Measurements from ENCODE around the gene CD248.

DNA sequence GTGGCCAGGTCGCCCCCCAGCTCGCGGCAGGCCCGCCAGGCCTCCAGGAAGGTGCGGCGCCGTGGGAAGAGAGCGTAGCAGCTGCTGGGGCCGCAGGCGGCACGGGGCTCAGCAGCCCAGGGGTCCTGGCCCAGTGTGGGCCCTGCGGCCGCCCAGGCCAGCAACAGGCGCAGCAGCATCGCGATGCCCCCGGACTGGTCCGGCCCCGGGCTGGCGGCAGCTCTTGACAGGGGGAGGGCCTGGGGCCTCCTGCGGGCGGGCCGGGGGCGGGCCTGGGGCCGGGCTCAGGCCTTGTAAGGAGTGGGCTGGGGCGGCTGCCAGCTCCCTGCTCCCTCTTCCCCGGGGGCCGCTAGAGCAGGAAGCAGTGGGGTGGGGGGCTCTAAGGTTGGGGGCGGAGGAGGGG, at the start of gene CD248:
- TF ChIP-seq POLR2AphosphoS5 (IDR thresholded peaks at IDR 0.05), result no peak
- TF ChIP-seq, protein P1, sequence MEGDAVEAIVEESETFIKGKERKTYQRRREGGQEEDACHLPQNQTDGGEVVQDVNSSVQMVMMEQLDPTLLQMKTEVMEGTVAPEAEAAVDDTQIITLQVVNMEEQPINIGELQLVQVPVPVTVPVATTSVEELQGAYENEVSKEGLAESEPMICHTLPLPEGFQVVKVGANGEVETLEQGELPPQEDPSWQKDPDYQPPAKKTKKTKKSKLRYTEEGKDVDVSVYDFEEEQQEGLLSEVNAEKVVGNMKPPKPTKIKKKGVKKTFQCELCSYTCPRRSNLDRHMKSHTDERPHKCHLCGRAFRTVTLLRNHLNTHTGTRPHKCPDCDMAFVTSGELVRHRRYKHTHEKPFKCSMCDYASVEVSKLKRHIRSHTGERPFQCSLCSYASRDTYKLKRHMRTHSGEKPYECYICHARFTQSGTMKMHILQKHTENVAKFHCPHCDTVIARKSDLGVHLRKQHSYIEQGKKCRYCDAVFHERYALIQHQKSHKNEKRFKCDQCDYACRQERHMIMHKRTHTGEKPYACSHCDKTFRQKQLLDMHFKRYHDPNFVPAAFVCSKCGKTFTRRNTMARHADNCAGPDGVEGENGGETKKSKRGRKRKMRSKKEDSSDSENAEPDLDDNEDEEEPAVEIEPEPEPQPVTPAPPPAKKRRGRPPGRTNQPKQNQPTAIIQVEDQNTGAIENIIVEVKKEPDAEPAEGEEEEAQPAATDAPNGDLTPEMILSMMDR (IDR thresholded peaks at IDR 0.05), result no peak
